ENCODE results near the gene TRPM2.

TRPM2 gene

GRCh38 chr21:44331209-44331608 lies 22.2 kb upstream of the TRPM2 start:
- TF ChIP-seq ZFX (IDR thresholded peaks at IDR 0.05; ENCODE audit: borderline replicate concordance) = no peak
- TF ChIP-seq CTCF (IDR thresholded peaks at IDR 0.05) = no peak
- no peak overlapping the region for H3K27ac ChIP-seq

GRCh38 chr21:44331650-44332307 lies 21.6 kb upstream of the TRPM2 start:
- no peak for TF ChIP-seq CTCF (IDR thresholded peaks at IDR 0.05)
- TF ChIP-seq ZFX (IDR thresholded peaks at IDR 0.05; ENCODE audit: borderline replicate concordance) = no peak
- H3K27ac ChIP-seq = no peak overlapping the region

- no peak overlapping the region for H3K27ac ChIP-seq
- no peak for TF ChIP-seq ZFX (IDR thresholded peaks at IDR 0.05; ENCODE audit: borderline replicate concordance)
- peak; percentile 15; the same call in 1 of the 2 replicates for TF ChIP-seq CTCF (IDR thresholded peaks at IDR 0.05)
These were observed 21.0 kb upstream of the TRPM2 start for GRCh38 chr21:44332383-44332782.

- TF ChIP-seq ZFX (IDR thresholded peaks at IDR 0.05; ENCODE audit: borderline replicate concordance) = no peak
- TF ChIP-seq CTCF (IDR thresholded peaks at IDR 0.05) = no peak
- H3K27ac ChIP-seq = no peak overlapping the region
These were observed 20.5 kb upstream of the TRPM2 start for GRCh38 chr21:44332965-44333364.

GRCh38 chr21:44333509-44334328 lies 19.7 kb upstream of the TRPM2 start:
- H3K27ac ChIP-seq = no peak overlapping the region
- no peak for TF ChIP-seq CTCF (IDR thresholded peaks at IDR 0.05)
- no peak for TF ChIP-seq ZFX (IDR thresholded peaks at IDR 0.05; ENCODE audit: borderline replicate concordance)

GRCh38 chr21:44334329-44335030 lies 18.9 kb upstream of the TRPM2 start:
- no peak overlapping the region for H3K27ac ChIP-seq
- TF ChIP-seq ZFX (IDR thresholded peaks at IDR 0.05; ENCODE audit: borderline replicate concordance) (no peak), CTCF (IDR thresholded peaks at IDR 0.05) (no peak)
